ENCODE results near the gene TAF5. TPM values are rescaled to one million over a fixed set of nuclear protein-coding genes. Genes with fewer than 3 reads are reported as not detected.
"Not testable (repeated sequence)": the region's sequence is repeated elsewhere in the genome, so short reads cannot be mapped to it uniquely, and the experiment has no call there.

The TAF5 gene
- total and polyA plus RNA-seq, 7 donors = 2.9 to 5.2 (median 3.8) TPM

DNA sequence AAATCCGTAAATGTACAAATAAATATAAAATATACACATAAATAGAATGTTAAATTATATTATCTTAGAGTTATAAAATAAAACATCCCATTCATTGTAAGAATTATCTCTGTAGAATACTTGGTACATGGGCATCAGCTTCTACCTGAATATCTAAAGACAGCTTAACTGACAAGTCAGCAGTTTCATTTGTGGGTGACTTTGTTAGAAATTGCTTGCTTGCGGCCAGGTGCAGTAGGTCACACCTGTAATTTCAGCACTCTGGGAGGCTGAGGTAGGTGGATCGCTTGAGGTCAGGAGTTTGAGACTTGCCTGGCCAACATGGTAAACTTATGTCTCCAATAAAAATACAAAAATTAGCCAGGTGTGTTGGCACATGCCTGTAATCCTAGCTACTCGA, 31.4 kb upstream of the TAF5 start:
- DNase-seq (no peak), ATAC-seq (no peak)
- H3K4me1 ChIP-seq = no peaks in the 10 kb centered on the region
- peaks cover 0 to 77% of the 10 kb centered on the region in 2 donors for H3K36me3 ChIP-seq (ENCODE audit: insufficient read depth in 1 of 2, low read depth in 1 of 2)
- TF ChIP-seq, protein P1, sequence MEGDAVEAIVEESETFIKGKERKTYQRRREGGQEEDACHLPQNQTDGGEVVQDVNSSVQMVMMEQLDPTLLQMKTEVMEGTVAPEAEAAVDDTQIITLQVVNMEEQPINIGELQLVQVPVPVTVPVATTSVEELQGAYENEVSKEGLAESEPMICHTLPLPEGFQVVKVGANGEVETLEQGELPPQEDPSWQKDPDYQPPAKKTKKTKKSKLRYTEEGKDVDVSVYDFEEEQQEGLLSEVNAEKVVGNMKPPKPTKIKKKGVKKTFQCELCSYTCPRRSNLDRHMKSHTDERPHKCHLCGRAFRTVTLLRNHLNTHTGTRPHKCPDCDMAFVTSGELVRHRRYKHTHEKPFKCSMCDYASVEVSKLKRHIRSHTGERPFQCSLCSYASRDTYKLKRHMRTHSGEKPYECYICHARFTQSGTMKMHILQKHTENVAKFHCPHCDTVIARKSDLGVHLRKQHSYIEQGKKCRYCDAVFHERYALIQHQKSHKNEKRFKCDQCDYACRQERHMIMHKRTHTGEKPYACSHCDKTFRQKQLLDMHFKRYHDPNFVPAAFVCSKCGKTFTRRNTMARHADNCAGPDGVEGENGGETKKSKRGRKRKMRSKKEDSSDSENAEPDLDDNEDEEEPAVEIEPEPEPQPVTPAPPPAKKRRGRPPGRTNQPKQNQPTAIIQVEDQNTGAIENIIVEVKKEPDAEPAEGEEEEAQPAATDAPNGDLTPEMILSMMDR (IDR thresholded peaks at IDR 0.05) = no peak
- WGBS, 3 donors = 92 to 95% (median 94%) methylated on average over 4 of the region's 4 CpGs
- no peaks in the 10 kb centered on the region for H3K27me3 ChIP-seq (ENCODE audit: insufficient read depth in 3 of 3, low read length in 2 of 3)
- H3K27ac ChIP-seq = no peak overlapping the region
- H3K9me3 ChIP-seq = no peaks in the 10 kb centered on the region
- intact Hi-C loops (cut with DNase I) = no loop called here
- no peak overlapping the region for H3K4me3 ChIP-seq

DNA sequence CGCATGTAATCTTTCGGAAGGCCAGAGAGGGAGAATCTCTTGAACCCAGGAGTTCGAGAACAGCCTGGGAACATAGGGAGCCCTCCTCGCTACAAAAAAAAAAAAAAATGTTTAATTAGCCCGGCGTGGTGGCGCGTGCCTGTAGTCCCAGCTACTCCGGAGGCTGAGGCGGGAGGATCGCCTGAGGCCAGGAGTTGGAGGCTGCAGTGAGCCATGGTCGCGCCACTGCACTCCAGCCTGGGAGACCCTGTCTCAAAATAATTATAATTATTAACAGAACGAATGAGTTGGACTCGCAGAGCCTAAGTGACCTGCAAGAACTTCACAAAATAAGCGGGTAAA, 17.6 kb upstream of the TAF5 start:
- H3K9me3 ChIP-seq = no peaks in the 10 kb centered on the region
- no peaks in the 10 kb centered on the region for H3K27me3 ChIP-seq (ENCODE audit: insufficient read depth in 3 of 3, low read length in 2 of 3)
- WGBS, 3 donors = 42 to 53% (median 51%) methylated on average over 16 of the region's 16 CpGs
- TF ChIP-seq, protein P1 (IDR thresholded peaks at IDR 0.05) = no peak
- peak overlapping the region; percentile 90 for H3K4me3 ChIP-seq
- DNase-seq (no peak), ATAC-seq (no peak)
- H3K27ac ChIP-seq = peak overlapping the region; percentile 74
- no peaks in the 10 kb centered on the region for H3K4me1 ChIP-seq
- intact Hi-C loops (cut with DNase I) = no loop called here
- H3K36me3 ChIP-seq (ENCODE audit: insufficient read depth in 1 of 2, low read depth in 1 of 2) = peaks cover 3 to 38% of the 10 kb centered on the region in 2 donors

DNA sequence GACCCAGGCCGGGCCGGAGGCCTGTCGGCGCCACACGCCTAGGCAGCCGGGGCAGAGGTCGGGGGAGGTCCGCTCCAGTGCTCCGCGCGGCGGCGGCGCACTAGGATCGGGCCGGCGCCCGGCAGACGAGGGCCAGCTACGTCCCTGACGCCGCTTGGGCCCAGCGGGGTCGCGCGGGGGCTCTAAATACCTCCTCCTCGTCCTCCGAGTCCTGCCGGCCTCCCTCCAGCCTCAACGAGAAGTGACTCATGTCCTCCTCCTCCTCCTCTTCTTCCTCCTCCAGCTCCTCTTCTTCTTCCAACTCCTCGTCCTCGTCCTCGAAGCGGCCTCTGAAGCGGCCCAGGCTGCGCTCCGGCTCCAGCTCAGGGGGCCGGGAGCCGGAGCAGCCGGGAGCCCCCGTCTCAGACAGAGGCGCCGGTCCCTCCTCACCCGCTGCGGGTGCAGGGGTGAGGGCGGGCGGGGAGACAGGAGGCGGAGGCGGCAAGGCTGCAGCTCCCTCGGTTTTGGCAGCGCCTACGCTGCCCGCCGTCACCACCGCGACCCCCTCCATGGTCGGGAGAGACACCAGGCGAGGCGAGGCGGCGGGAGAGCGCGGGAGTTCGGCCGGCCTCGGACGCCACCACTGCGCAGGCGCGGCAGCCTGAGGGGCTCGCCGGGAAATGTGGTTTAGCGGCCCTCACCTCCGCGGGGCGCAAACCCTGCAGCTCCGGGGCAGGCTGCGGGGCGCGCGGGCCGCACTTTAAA, 17.1 kb upstream of the TAF5 start, which contains the start of gene PCGF6:
Gene PCGF6, minus strand, starts transcription at position 624 of the 744 bp plus-strand sequence. Its CDS starts 74 bp downstream, at position 550.
- ATAC-seq = peak; percentile 95 to 100 (median 96)
- peak within 1 kb of the TSS; percentile 74 for H3K27ac ChIP-seq
- no peaks in the 10 kb centered on the region for H3K9me3 ChIP-seq
- TF ChIP-seq, protein P1 (IDR thresholded peaks at IDR 0.05) = no peak
- no peaks in the 10 kb centered on the region for H3K27me3 ChIP-seq (ENCODE audit: insufficient read depth in 3 of 3, low read length in 2 of 3)
- DNase-seq = peak; percentile 85 to 90
- H3K4me1 ChIP-seq = no peaks in the 10 kb centered on the region
- H3K36me3 ChIP-seq (ENCODE audit: insufficient read depth in 1 of 2, low read depth in 1 of 2) = peaks cover 3 to 33% of the 10 kb centered on the region in 2 donors
- intact Hi-C loops (cut with DNase I) = no loop called here
- H3K4me3 ChIP-seq = peak within 1 kb of the TSS; percentile 90
- WGBS, 3 donors = 0 to 1% (median 1%) methylated on average over 59 to 82 of the region's 82 CpGs

DNA sequence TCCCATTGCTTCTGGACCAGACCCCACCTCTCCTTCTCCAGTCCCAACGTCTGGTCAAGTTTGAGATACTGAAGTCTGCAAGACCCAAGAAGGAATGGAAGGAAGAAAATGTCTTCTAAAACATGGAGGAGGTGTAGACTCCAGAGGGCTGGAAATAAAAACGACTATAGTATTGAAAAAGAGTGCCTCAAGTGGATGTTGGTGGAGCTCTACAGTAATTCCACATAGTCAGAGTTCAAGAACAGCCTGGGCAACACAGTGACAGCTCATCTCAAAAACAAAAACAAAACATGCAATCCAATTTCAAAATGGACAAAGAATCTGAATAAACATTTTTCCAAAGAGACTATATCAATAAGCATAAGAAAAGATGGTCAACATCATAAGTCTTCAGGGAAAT, 14.5 kb upstream of the TAF5 start:
- H3K4me1 ChIP-seq = no peaks in the 10 kb centered on the region
- H3K36me3 ChIP-seq (ENCODE audit: insufficient read depth in 1 of 2, low read depth in 1 of 2) = peaks cover 2 to 7% of the 10 kb centered on the region in 2 donors
- no peaks in the 10 kb centered on the region for H3K9me3 ChIP-seq
- DNase-seq = no peak
- H3K4me3 ChIP-seq = no peak overlapping the region
- H3K27me3 ChIP-seq (ENCODE audit: insufficient read depth in 3 of 3, low read length in 2 of 3) = no peaks in the 10 kb centered on the region
- H3K27ac ChIP-seq = no peak overlapping the region
- intact Hi-C loops (cut with DNase I) = no loop called here
- TF ChIP-seq, protein P1 (IDR thresholded peaks at IDR 0.05) = no peak
- WGBS, 3 donors = 42 to 52% (median 44%) methylated on average over 2 of the region's 2 CpGs
- ATAC-seq = no peak

DNA sequence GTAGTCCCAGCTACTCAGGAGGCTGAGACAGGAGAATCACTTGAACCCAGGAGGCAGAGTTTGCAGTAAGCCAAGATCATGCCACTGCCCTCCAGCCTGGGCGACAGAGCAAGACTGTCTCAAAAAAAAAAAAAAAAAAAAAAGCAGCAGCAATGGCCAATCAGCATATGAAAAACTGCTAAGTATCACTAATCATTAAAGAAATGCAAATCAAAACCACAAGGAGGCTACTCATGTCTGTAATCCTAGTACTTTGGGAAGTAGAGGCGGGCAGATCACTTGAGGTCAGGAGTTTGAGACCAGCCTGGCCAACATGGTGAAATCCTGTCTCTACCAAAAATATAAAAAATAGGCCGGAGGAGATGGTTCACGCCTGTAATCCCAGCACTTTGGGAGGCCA, 13.2 kb upstream of the TAF5 start:
- DNase-seq; intact Hi-C loops (cut with DNase I); H3K27me3 ChIP-seq (ENCODE audit: insufficient read depth in 3 of 3, low read length in 2 of 3); H3K9me3 ChIP-seq; H3K4me3 ChIP-seq; ATAC-seq; H3K27ac ChIP-seq; H3K36me3 ChIP-seq (ENCODE audit: insufficient read depth in 1 of 2, low read depth in 1 of 2); H3K4me1 ChIP-seq: not testable (repeated sequence)
- WGBS, 3 donors = 89 to 94% (median 91%) methylated on average over 4 of the region's 4 CpGs
